ENCODE measurements around the gene EIF3I.

- TF ChIP-seq CTCF (conservative IDR thresholded peaks at IDR 0.05) (no peak), ZFX (IDR thresholded peaks at IDR 0.05) (no peak)
Measured at GRCh38 chr1:32181065-32181464, 41.1 kb upstream of the EIF3I start.

Measured in C4-2B (cell line).